CD4-positive, alpha-beta T cell treated with Interleukin-10 for 1 hour (primary cell): Measurements from ENCODE around the gene HIGD1C.
A peak's percentile ranks its signal among the peaks of the same experiment; 100 is the strongest.
"Not testable (repeated sequence)": the region's sequence is repeated elsewhere in the genome, so short reads cannot be mapped to it uniquely, and the experiment has no call there.

Source experiments
- DNase-seq: peaks from one replicate; pipeline ENCODE4 v3.0.0-alpha.2; 2020

The HIGD1C gene

GRCh38 chr12:50934371-50934851 lies 17.9 kb upstream of the HIGD1C start:
- peak; percentile 1 for DNase-seq

- DNase-seq: no peak
These were observed 17.1 kb upstream of the HIGD1C start for GRCh38 chr12:50934981-50935807.

- no peak for DNase-seq
These were observed 15.4 kb upstream of the HIGD1C start for GRCh38 chr12:50936821-50937530.

DNA sequence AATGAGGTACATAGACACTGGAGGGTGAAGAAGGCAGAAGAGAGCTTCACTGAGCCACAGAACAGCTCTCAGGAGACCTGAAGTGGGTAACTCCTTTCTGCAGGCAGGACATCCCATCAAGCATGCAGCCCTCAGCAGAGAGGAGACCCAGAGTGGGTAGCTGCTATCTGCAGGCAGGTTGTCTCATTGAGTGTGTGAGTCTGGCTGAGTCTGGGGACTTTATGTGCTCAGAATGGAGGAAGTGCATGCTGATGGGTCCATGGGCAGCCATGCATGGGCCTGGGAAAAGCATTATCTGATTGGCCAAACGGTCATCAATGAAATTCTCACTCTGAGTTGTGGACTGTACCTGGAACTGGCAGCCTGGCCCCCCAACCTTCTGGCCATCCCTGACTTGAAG lies 14.7 kb upstream of the HIGD1C start:
- DNase-seq: no peak

GRCh38 chr12:50947933-50948626 lies 4.3 kb upstream of the HIGD1C start:
- DNase-seq: no peak

DNA sequence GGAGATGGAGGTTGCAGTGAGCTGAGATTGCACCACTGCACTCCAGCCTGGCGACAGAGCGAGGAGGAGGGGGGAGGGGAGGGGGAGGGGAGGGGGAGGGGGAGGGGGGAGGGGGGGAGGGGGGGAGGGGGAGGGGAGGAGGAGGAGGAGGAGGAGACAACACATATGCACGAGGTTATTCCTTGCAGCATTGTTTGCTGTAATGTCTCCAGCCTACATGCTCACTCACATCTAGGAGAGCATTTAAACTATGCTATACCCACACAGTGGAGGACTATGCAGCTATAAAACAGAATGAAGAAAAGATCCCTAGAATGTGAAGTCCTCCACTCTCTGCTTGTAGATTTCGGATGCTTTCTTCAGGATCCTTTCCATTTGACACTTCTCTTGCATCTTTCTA lies 3.5 kb upstream of the HIGD1C start:
- no peak for DNase-seq

DNA sequence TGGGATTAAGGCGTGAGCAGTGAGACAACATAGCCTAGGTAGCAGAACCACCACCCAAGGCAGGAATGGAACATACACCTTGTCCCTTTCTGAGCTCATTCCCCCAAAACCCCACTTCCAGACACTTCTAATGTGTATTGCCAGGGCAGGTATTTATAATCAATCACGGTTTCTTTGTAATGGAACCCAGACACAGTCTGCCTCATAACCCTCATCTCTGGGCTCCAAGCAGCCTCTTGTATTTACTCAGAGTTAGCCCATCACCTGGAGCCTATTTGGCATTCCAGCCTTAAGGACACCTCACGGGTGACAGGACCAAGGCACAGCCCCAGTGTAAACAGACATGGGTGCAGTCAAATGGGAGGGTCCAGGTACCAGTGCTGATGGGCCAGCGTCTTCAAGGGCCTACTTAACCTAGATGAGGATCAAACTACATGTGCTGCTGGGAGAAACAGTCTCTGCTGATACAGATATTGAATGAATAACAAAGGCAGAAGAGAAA lies 2.5 kb upstream of the HIGD1C start:
- DNase-seq: no peak

DNA sequence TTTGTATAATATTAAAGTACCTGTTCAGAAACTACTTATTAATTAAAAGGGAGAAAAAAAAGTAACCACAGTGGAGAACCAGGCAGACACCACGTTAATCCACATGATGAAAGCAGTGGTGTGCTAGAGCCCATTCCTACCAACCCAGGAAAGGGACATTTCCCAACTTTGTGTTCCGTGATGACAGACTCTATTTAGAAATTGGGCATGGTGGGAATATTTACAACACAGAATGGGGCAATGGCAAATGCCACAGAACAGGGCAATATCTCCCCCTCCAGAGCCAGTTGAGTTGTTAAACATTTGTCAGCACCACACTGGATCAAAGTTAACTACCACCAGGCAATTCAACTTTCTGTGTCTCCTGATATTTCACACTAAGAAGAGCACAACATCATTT lies 1.2 kb upstream of the HIGD1C start:
- no peak for DNase-seq

DNA sequence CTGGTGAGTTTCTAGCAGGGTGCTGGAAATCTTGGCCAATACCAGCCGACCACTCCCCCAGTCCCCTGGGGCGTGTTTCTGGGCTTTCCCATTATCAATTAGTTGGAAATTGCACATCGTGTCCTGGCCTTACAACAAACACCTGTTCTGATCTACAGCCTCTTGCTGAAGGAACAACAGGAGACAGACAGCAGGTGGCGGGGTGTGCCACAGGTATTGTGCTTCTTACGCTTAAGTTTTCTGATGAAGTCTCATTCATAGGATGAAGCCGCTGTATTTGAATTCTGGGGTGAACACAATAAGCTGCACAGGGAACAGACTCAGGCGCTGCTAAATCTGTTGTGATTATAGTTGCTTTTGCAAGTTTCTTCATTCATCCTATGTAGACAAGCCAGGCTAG lies 703 bp downstream of the HIGD1C start:
- DNase-seq: no peak

GRCh38 chr12:50954789-50955188 lies 2.4 kb downstream of the HIGD1C start:
- not testable (repeated sequence) for DNase-seq

DNA sequence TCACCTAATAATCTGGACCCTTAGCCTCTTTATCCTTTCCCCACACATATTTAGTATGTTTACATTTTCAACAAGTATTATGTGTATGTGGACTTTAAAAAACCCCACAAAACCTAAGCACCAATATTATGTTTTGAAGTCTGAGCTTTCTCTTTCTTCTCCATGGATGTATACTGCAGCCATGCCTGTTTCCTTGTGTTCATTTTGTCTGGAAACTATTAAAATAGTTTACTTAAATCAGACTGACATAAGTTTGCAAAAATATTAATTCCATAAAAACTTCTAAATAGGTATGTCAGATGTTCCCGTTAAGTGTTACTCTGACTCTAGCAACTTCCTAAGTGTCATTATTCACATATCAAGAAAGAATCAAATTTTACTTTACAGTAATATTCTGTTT lies 2.9 kb downstream of the HIGD1C start:
- DNase-seq: no peak

DNA sequence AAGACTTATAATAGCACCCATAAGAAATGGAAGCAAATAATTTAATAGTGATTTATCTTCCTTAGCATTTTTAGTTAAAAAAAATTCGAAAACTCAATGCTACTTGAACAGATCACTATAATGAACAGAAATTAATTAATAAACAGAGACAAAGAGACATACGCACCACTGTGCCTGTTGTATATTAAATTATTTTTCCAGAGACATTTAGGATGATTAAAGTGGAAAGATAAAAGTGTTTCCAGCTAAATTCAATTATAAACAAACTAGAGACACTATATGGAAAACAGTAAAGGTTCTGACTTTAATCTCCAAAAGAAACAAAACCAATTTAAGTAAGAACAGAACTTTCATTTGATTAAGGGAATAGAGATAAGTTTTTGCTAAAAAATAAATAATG lies 3.4 kb downstream of the HIGD1C start:
- no peak for DNase-seq

GRCh38 chr12:50960130-50960529 lies 7.8 kb downstream of the HIGD1C start:
- DNase-seq: no peak

GRCh38 chr12:50961708-50962107 lies 9.4 kb downstream of the HIGD1C start:
- DNase-seq: no peak

- DNase-seq: no peak
These were observed 12.1 kb downstream of the HIGD1C start for GRCh38 chr12:50964432-50964831.

- DNase-seq: no peak
These were observed 19.6 kb downstream of the HIGD1C start for GRCh38 chr12:50971946-50972345.

DNA sequence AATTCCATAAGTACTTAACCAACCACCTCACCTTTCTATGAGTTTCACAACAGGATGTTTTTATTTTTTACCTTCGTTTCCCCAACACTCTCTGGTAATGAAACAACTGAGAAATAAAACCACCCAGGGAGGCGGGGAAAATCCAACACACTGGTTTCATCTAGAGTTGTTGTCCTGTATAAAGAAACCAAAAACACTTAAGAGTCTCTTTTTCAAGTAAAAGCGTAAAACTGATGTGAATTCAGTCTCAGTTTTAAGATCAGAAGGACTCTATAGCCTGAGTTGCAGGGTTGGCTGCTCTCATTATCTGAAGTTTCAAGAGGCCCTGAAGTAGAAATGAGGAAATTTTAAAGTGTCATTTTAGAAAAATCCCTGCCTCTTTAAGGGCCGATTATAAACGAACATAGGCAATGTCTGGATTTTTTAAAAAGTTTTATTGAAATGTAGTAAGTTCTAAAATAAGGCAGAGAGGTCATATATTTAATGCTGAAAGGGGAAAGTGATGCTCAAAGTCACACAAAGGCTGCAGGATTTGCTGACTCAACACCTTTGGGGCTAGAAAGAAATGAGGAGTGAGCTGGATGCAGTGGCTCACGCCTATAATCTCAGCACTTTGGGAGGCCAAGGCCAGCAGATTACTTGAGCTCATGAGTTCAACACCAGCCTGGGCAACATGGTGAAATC lies 27.2 kb downstream of the HIGD1C start:
- peak; percentile 10 for DNase-seq

DNA sequence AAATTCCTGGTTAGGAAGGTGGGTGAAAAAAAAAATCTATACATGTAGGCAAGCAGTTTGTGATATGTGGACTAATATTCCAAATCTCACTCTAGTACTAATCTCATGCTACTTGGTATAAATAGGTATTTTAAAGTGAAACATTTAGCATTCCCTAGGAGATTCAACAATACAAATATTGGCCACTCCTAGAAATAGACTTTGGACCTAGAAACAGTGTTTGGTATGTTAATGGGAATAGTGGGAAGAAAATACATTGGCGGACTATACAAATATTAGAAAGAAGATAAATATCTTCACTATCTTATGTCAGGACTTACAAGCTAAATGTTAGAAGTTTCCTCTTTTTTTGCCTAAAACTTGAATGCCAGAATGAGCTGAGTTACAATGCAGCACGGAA lies 28.2 kb downstream of the HIGD1C start:
- no peak for DNase-seq

DNA sequence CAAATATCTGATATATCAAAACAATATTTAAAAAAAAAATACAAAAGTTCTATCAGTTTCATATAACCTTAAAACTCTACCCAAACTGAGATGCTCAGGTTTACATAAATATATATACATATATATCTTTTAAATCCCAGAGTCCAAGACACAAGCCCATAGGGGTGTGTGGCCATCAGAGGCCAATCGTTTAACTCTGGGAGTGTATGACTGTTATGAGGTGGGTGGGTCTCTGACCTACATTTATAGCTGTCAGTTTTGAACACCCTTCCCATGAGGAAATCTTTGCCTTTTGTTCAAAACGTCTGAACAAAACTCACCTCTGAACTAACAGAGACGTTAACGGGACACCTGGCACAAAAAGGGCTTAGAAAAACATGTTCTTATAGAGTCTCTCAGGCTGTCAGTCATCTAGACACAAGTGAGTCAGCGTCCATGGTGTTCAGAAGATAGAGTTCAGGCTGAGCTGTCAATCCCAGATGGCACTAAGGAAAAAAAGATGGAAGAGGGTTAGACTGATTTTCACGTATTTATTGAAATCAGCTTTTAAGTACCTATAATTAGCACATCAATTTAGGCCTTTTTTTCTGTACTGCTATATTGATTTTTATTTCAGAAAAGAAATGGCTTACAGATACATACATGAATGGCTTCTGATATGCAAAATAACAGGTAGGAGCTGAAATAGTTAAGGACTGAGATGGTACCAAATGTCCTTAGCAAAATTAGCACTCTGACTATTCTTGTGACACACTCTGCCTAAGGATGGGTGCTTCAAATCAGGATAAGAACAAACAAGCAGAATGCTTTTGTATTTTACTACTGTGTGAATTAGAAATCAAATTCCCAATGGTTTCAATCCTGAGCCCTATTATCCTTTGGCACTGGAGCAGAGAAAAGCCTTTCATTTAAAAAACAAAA lies 29.2 kb downstream of the HIGD1C start:
- no peak for DNase-seq

- DNase-seq: no peak
These were observed 32.4 kb downstream of the HIGD1C start for GRCh38 chr12:50984586-50985298.

DNA sequence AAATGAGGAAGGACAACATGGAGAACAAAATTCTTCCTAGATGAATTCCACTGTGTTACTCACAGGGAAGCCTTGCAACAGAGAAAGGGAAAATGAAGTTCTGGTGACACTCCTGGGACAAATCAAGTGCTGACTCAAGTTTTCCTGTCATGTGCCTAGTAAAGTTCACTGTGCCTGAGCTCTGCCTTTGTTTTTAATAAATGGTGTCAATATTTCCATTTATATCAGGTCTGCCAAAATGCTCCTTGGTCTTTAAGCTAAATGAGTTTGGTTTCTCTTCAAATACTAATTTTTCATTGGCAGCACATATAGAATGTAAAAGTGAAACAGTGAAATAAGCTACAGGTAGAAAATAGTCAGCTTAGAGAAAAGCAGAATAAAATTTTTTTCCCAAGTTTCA lies 33.0 kb downstream of the HIGD1C start:
- DNase-seq: no peak
